A673 (cell line): ENCODE measurements around the gene PYCR2. TPM values are rescaled to one million over a fixed set of nuclear protein-coding genes. Genes with fewer than 3 reads are reported as not detected.
A peak's percentile ranks its signal among the peaks of the same experiment; 100 is the strongest.

Experiments
- BruUV-seq: library from RNA; stranded (reverse); fragments of 400-500 nt; replicated peaks from 2 replicates; lab custom pipeline; 2021; lab: Mats Ljungman, UMichigan
- CTCF ChIA-PET: fragments of 300-600 bp; sonication (Branson Sonifier 250); formaldehyde crosslinking; loops from one replicate; lab custom pipeline; 2022; ENCODE audit warnings: antibody characterized with exemption; lab: Charles Lee
- POLR2A ChIA-PET: fragments of 300-600 bp; sonication (Branson Sonifier 250); formaldehyde crosslinking; loops from one replicate; lab custom pipeline; 2022; ENCODE audit warnings: antibody characterized with exemption; ENCODE audit not compliant: low non-redundant PET; lab: Charles Lee
- DNase-seq: peaks from one replicate; pipeline ENCODE4 v3.0.0-alpha.2; 2015; ENCODE audit warnings: low spot score
- H3K27ac ChIP-seq: fragments of 200-600 bp; sonication (generic); 2 replicates; pipeline ENCODE4 v1.5.1; 2016; ENCODE audit warnings: mixed run types, low read depth, mild to moderate bottlenecking, mixed read lengths, antibody characterized with exemption, low read length; ENCODE audit not compliant: poor library complexity, severe bottlenecking
- H3K27me3 ChIP-seq: fragments of 200-600 bp; sonication (generic); replicated peaks from 2 replicates; pipeline ENCODE4 v1.6.1; 2017; ENCODE audit warnings: mixed run types, low read depth, mild to moderate bottlenecking, mixed read lengths, antibody characterized with exemption, low read length; ENCODE audit not compliant: insufficient read depth, poor library complexity
- H3K36me3 ChIP-seq: fragments of 200-600 bp; sonication (generic); 2 replicates; pipeline ENCODE4 v1.6.1; 2016; ENCODE audit warnings: mixed run types, mild to moderate bottlenecking, mixed read lengths, antibody characterized with exemption, low read length; ENCODE audit not compliant: insufficient read depth, poor library complexity, severe bottlenecking
- H3K4me1 ChIP-seq: fragments of 200-600 bp; sonication (generic); 2 replicates; pipeline ENCODE4 v1.6.1; 2017; ENCODE audit warnings: mixed run types, mild to moderate bottlenecking, mixed read lengths, antibody characterized with exemption, low read length; ENCODE audit not compliant: insufficient read depth, poor library complexity, severe bottlenecking
- H3K4me3 ChIP-seq: fragments of 200-600 bp; sonication (generic); 2 replicates; pipeline ENCODE4 v1.5.1; 2016; ENCODE audit warnings: low read depth, mixed run types, mild to moderate bottlenecking, mixed read lengths, low read length; ENCODE audit not compliant: poor library complexity, severe bottlenecking
- H3K9me3 ChIP-seq: fragments of 200-600 bp; sonication (generic); 2 replicates; pipeline ENCODE4 v1.6.1; 2016; ENCODE audit warnings: mixed run types, low read depth, mild to moderate bottlenecking, mixed read lengths, antibody characterized with exemption, low read length; ENCODE audit not compliant: poor library complexity, severe bottlenecking
- EZH2 ChIP-seq: fragments of 200-600 bp; sonication (generic); IDR thresholded peaks from 2 replicates; pipeline ENCODE4 v1.6.1; 2017; ENCODE audit warnings: borderline replicate concordance, low read depth, mild to moderate bottlenecking, mixed read lengths, antibody characterized with exemption, low read length; ENCODE audit not compliant: poor library complexity, severe bottlenecking
- intact Hi-C: fragments of 100-400 bp; cut with micrococcal nuclease; formaldehyde crosslinking; loops from one replicate; pipeline ENCODE4 v1.10.0; 2022; ENCODE audit not compliant: unreplicated experiment
- microRNA-seq: library from miRNA; unstranded; fragments of <30 nt; microRNA quantifications from one replicate; pipeline ENCODE4 v1.2.0, GENCODE V29; 2021
- total RNA-seq: library from RNA; stranded (reverse); gene quantifications from 2 replicates; pipeline ENCODE4 v1.2.3, GENCODE V29; 2021
- TF ChIP-seq, protein P1 (sequence below): fragments of 300-800, 200-600 bp; sonication (generic); conservative IDR thresholded peaks from 2 replicates; pipeline ENCODE4 v1.5.1; 2017; ENCODE audit warnings: low read depth, mild to moderate bottlenecking, antibody characterized with exemption, low read length, moderate library complexity, mixed read lengths

Gene PYCR2
- total RNA-seq, 1 experiment from 2014 or later, result 52.5 TPM

- H3K4me1 ChIP-seq, result peaks cover 6% of the 10 kb centered on the region
- ChIA-PET POLR2A (no interaction called here), CTCF (no interaction called here)
- H3K4me3 ChIP-seq, result no peak overlapping the region
- BruUV-seq, result no TSS peak
- intact Hi-C loops, result no loop called here
- DNase-seq, result no peak
- no peaks in the 10 kb centered on the region for H3K9me3 ChIP-seq
- H3K27ac ChIP-seq, result no peak overlapping the region
- peaks cover 4% of the 10 kb centered on the region for H3K36me3 ChIP-seq
- no peaks in the 10 kb centered on the region for H3K27me3 ChIP-seq
- TF ChIP-seq EZH2, result no peak
- TF ChIP-seq, protein P1, sequence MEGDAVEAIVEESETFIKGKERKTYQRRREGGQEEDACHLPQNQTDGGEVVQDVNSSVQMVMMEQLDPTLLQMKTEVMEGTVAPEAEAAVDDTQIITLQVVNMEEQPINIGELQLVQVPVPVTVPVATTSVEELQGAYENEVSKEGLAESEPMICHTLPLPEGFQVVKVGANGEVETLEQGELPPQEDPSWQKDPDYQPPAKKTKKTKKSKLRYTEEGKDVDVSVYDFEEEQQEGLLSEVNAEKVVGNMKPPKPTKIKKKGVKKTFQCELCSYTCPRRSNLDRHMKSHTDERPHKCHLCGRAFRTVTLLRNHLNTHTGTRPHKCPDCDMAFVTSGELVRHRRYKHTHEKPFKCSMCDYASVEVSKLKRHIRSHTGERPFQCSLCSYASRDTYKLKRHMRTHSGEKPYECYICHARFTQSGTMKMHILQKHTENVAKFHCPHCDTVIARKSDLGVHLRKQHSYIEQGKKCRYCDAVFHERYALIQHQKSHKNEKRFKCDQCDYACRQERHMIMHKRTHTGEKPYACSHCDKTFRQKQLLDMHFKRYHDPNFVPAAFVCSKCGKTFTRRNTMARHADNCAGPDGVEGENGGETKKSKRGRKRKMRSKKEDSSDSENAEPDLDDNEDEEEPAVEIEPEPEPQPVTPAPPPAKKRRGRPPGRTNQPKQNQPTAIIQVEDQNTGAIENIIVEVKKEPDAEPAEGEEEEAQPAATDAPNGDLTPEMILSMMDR, result no peak
Measured at GRCh38 chr1:225870911-225871310, 53.1 kb downstream of the PYCR2 start.

Small RNA genes within 50 kb of the gene (microRNA-seq; reads per million reads assigned to microRNA genes)
- gene MIR6741, result 2.7 reads per million, percentile 3 among the genes with 10 or more reads in this experiment

Other genes with a start within 250 kb of the PYCR2 start
- gene SRP9, start 146.4 kb downstream of the PYCR2 start, total RNA-seq, result 486 and 491 TPM in 2 replicates
- gene EPHX1, start 114.1 kb downstream of the PYCR2 start, total RNA-seq, result 22.4 and 22.8 TPM in 2 replicates
- 25.3 and 31.2 TPM in 2 replicates for gene TMEM63A, start 41.9 kb downstream of the PYCR2 start, total RNA-seq
- 0.24 TPM in 1 of 2 replicates, not detected in the other for gene LEFTY1, start 35.1 kb downstream of the PYCR2 start, total RNA-seq
- gene LEFTY2, start 17.0 kb upstream of the PYCR2 start, total RNA-seq, result not detected in 2 replicates
- gene SDE2, start 75.1 kb upstream of the PYCR2 start, total RNA-seq, result 26.7 and 27.7 TPM in 2 replicates
- 638 and 640 TPM in 2 replicates for gene H3-3A, start 138.5 kb upstream of the PYCR2 start, total RNA-seq